ENCODE measurements around the gene ESAM. TPM values are rescaled to one million over a fixed set of nuclear protein-coding genes. Genes with fewer than 3 reads are reported as not detected.

ESAM gene
- polyA plus RNA-seq (2013, experiment 1 of 2), result 0.10 TPM
- polyA plus RNA-seq (2013, experiment 2 of 2), result 0.05 TPM

GRCh38 chr11:124762105-124762623 lies at the start of gene ESAM:
Gene ESAM (minus strand): TSS chr11:124762290. CDS start chr11:124762154, 136 bp downstream.
- no peak within 1 kb of the TSS for H2BK15ac ChIP-seq (ENCODE audit: low read depth, poor library complexity, severe bottlenecking)
- H4K91ac ChIP-seq (ENCODE audit: low read length), result no peak within 1 kb of the TSS
- WGBS, result 2% methylated on average over 53 of the region's 55 CpGs
- no peak within 1 kb of the TSS for H2AK5ac ChIP-seq (ENCODE audit: low read length, severe bottlenecking)
- H3K9me3 ChIP-seq (ENCODE audit: control insufficient read depth, low read length), result no peaks in the 10 kb centered on the region
- no peak within 1 kb of the TSS for H2BK12ac ChIP-seq (ENCODE audit: low read length in 2 of 2)
- peak within 1 kb of the TSS in 1 of 2 experiments; percentile 84 for H3K14ac ChIP-seq (ENCODE audit: low read length in 2 of 2)
- H3K4me1 ChIP-seq (ENCODE audit: control insufficient read depth, insufficient read depth, low read depth, low read length), result peaks cover 42% of the 10 kb centered on the region
- no peak within 1 kb of the TSS for H3K27ac ChIP-seq (ENCODE audit: low read length, poor library complexity, severe bottlenecking)
- H3K36me3 ChIP-seq (ENCODE audit: control insufficient read depth in 1 of 2, insufficient read depth in 2 of 2, low read depth in 1 of 2, low read length in 2 of 2), result peaks cover 0 to 20% of the 10 kb centered on the region in 2 experiments
- H3K18ac ChIP-seq (ENCODE audit: low read depth in 1 of 2, low read length in 2 of 2), result no peak within 1 kb of the TSS
- H3K4me3 ChIP-seq (ENCODE audit: insufficient read depth in 1 of 2, low read depth in 1 of 2, low read length in 2 of 2), result peak within 1 kb of the TSS; percentile 32 to 71
- no peak within 1 kb of the TSS for H3K4ac ChIP-seq (ENCODE audit: low read depth in 1 of 2, low read length in 2 of 2)
- no peak within 1 kb of the TSS for H2BK120ac ChIP-seq (ENCODE audit: low read depth, low read length)
- H2AFZ ChIP-seq (ENCODE audit: low read depth, low read length), result no peak within 1 kb of the TSS
- no peak for DNase-seq
- peak within 1 kb of the TSS; percentile 38 for H3K9ac ChIP-seq (ENCODE audit: low read length)
- peak within 1 kb of the TSS; percentile 88 for H3K4me2 ChIP-seq (ENCODE audit: low read length, poor library complexity, severe bottlenecking)
- H4K8ac ChIP-seq (ENCODE audit: low read length), result no peak within 1 kb of the TSS
- peaks cover 7% of the 10 kb centered on the region for H3K79me1 ChIP-seq (replicated peaks; ENCODE audit: low read length, poor library complexity, severe bottlenecking)
- no peak within 1 kb of the TSS for H2BK5ac ChIP-seq (ENCODE audit: low read depth, low read length, poor library complexity, severe bottlenecking)
- H3K27me3 ChIP-seq (ENCODE audit: control insufficient read depth in 1 of 2, insufficient read depth in 1 of 2, low read length in 2 of 2), result peaks cover 47 to 58% of the 10 kb centered on the region in 2 experiments
- peak within 1 kb of the TSS in 1 of 2 experiments; percentile 43 for H3K23ac ChIP-seq (ENCODE audit: low read length in 2 of 2)

DNA sequence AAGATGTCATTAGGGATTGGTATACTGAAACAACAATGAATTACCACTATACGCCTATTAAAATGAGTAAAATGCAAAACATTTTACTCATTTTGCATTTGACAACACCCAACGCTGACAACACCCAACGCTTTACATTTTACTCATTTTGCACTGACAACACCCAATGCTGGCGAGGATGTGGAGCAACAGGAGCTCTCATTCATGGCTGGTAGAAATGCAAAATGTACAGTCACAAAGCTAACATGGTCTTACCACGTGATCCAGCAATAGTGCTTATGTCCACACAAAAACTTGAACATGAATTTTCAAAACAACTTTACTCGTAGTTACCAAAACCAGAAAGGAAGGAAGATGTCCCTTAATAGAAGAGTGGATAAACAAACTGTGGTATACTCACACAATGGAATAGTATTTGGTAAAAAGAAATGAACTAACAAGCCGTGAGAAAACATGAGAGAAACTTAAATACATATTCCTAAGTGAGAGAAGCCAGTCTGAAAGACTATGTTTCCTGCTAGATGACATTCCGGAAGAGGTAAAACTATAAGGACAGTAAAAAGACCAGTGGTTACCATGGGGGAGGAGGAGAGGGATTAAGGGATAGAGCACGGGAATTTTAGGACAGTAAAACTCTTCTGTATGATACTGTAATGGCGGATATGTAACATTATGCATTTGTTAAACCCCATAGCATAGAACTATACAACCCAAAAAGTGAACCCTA lies 49.5 kb upstream of the ESAM start:
- H4K91ac ChIP-seq (ENCODE audit: low read length), result no peak overlapping the region
- no peak overlapping the region for H2BK12ac ChIP-seq (ENCODE audit: low read length in 2 of 2)
- H2AK5ac ChIP-seq (ENCODE audit: low read length, severe bottlenecking), result no peak overlapping the region
- H3K27ac ChIP-seq (ENCODE audit: low read length, poor library complexity, severe bottlenecking), result no peak overlapping the region
- H3K4me1 ChIP-seq (ENCODE audit: control insufficient read depth, insufficient read depth, low read depth, low read length), result no peaks in the 10 kb centered on the region
- 90% methylated on average over 7 of the region's 10 CpGs for WGBS
- no peak overlapping the region for H3K23ac ChIP-seq (ENCODE audit: low read length in 2 of 2)
- H3K9me3 ChIP-seq (ENCODE audit: control insufficient read depth, low read length), result no peaks in the 10 kb centered on the region
- H3K4ac ChIP-seq (ENCODE audit: low read depth in 1 of 2, low read length in 2 of 2), result no peak overlapping the region
- H3K14ac ChIP-seq (ENCODE audit: low read length in 2 of 2), result no peak overlapping the region
- no peak overlapping the region for H3K9ac ChIP-seq (ENCODE audit: low read length)
- DNase-seq, result no peak
- H3K27me3 ChIP-seq (ENCODE audit: control insufficient read depth in 1 of 2, insufficient read depth in 1 of 2, low read length in 2 of 2), result peaks cover 23 to 30% of the 10 kb centered on the region in 2 experiments
- no peak overlapping the region for H4K8ac ChIP-seq (ENCODE audit: low read length)
- H2BK15ac ChIP-seq (ENCODE audit: low read depth, poor library complexity, severe bottlenecking), result no peak overlapping the region
- no peak overlapping the region for H2BK120ac ChIP-seq (ENCODE audit: low read depth, low read length)
- H3K79me1 ChIP-seq (replicated peaks; ENCODE audit: low read length, poor library complexity, severe bottlenecking), result no peaks in the 10 kb centered on the region
- no peak overlapping the region for H2BK5ac ChIP-seq (ENCODE audit: low read depth, low read length, poor library complexity, severe bottlenecking)
- H3K18ac ChIP-seq (ENCODE audit: low read depth in 1 of 2, low read length in 2 of 2), result no peak overlapping the region
- no peak overlapping the region for H2AFZ ChIP-seq (ENCODE audit: low read depth, low read length)
- no peak overlapping the region for H3K4me3 ChIP-seq (ENCODE audit: insufficient read depth in 1 of 2, low read depth in 1 of 2, low read length in 2 of 2)
- no peaks in the 10 kb centered on the region for H3K36me3 ChIP-seq (ENCODE audit: control insufficient read depth in 1 of 2, insufficient read depth in 2 of 2, low read depth in 1 of 2, low read length in 2 of 2)
- no peak overlapping the region for H3K4me2 ChIP-seq (ENCODE audit: low read length, poor library complexity, severe bottlenecking)

DNA sequence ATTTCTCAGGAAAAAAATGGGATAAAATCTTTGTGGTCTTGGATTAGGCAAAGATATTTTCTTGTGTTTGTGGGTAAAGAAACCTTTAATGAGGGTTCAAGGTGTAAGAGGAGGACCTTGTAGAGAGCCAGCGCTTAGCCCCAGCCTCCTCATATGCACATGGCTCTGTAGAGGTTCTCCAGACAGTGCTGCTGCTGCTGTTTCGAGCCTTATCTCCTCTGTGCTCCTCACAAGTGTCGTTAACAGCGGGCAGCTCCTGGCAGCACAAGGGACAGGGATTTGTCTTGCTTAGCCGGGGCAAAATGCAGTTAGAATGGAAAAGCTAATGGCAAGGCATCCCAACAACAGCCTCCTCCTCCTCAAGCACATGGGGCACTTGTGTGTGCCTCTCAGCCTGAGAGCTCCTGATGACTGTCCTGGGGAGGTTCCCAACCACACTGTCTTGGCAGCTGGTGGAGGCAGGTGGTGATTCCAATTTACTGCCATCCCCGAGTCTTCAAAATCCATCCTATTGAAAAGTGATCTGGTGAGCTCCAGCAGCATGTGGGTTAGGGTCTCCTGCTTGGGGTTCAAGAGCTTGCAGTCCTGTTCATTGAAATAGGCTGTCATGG lies 45.7 kb upstream of the ESAM start:
- no peak overlapping the region for H3K23ac ChIP-seq (ENCODE audit: low read length in 2 of 2)
- H3K4ac ChIP-seq (ENCODE audit: low read depth in 1 of 2, low read length in 2 of 2), result no peak overlapping the region
- H3K27me3 ChIP-seq (ENCODE audit: control insufficient read depth in 1 of 2, insufficient read depth in 1 of 2, low read length in 2 of 2), result peaks cover 18 to 28% of the 10 kb centered on the region in 2 experiments
- H2AK5ac ChIP-seq (ENCODE audit: low read length, severe bottlenecking), result no peak overlapping the region
- 82% methylated on average over 6 of the region's 6 CpGs for WGBS
- H3K4me2 ChIP-seq (ENCODE audit: low read length, poor library complexity, severe bottlenecking), result no peak overlapping the region
- H4K91ac ChIP-seq (ENCODE audit: low read length), result no peak overlapping the region
- peaks cover 0 to 2% of the 10 kb centered on the region in 2 experiments for H3K36me3 ChIP-seq (ENCODE audit: control insufficient read depth in 1 of 2, insufficient read depth in 2 of 2, low read depth in 1 of 2, low read length in 2 of 2)
- no peak overlapping the region for H3K27ac ChIP-seq (ENCODE audit: low read length, poor library complexity, severe bottlenecking)
- H3K4me3 ChIP-seq (ENCODE audit: insufficient read depth in 1 of 2, low read depth in 1 of 2, low read length in 2 of 2), result no peak overlapping the region
- DNase-seq, result no peak
- no peak overlapping the region for H2BK15ac ChIP-seq (ENCODE audit: low read depth, poor library complexity, severe bottlenecking)
- H3K14ac ChIP-seq (ENCODE audit: low read length in 2 of 2), result no peak overlapping the region
- no peak overlapping the region for H2BK120ac ChIP-seq (ENCODE audit: low read depth, low read length)
- H4K8ac ChIP-seq (ENCODE audit: low read length), result no peak overlapping the region
- no peak overlapping the region for H2BK5ac ChIP-seq (ENCODE audit: low read depth, low read length, poor library complexity, severe bottlenecking)
- H3K79me1 ChIP-seq (replicated peaks; ENCODE audit: low read length, poor library complexity, severe bottlenecking), result no peaks in the 10 kb centered on the region
- H3K9me3 ChIP-seq (ENCODE audit: control insufficient read depth, low read length), result no peaks in the 10 kb centered on the region
- H2AFZ ChIP-seq (ENCODE audit: low read depth, low read length), result no peak overlapping the region
- no peak overlapping the region for H3K9ac ChIP-seq (ENCODE audit: low read length)
- no peak overlapping the region for H3K18ac ChIP-seq (ENCODE audit: low read depth in 1 of 2, low read length in 2 of 2)
- no peak overlapping the region for H2BK12ac ChIP-seq (ENCODE audit: low read length in 2 of 2)
- peaks cover 2% of the 10 kb centered on the region for H3K4me1 ChIP-seq (ENCODE audit: control insufficient read depth, insufficient read depth, low read depth, low read length)

DNA sequence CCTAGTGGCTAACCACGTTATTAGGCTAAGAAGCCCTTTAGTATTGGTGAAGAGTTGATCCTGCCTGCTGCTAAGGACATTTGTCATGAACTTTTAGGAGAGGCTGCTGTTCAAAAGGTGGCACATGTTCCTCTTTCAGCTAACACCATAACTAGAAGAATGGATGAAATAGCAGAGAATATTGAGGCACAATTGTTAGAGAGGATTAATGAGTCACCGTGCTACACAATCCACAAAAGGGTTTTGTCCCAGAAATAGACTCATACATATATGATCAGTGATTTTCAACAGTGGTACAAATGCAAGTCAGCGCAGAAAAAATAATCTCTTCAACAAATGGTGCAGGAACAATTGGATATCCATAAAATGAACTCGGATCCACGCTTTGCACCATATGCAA lies 45.1 kb upstream of the ESAM start:
- no peaks in the 10 kb centered on the region for H3K9me3 ChIP-seq (ENCODE audit: control insufficient read depth, low read length)
- H3K14ac ChIP-seq (ENCODE audit: low read length in 2 of 2), result no peak overlapping the region
- no peak overlapping the region for H4K8ac ChIP-seq (ENCODE audit: low read length)
- H3K27ac ChIP-seq (ENCODE audit: low read length, poor library complexity, severe bottlenecking), result no peak overlapping the region
- H2BK5ac ChIP-seq (ENCODE audit: low read depth, low read length, poor library complexity, severe bottlenecking), result no peak overlapping the region
- no peak overlapping the region for H3K9ac ChIP-seq (ENCODE audit: low read length)
- no peak overlapping the region for H2BK120ac ChIP-seq (ENCODE audit: low read depth, low read length)
- H3K27me3 ChIP-seq (ENCODE audit: control insufficient read depth in 1 of 2, insufficient read depth in 1 of 2, low read length in 2 of 2), result peaks cover 12 to 25% of the 10 kb centered on the region in 2 experiments
- no peak overlapping the region for H3K18ac ChIP-seq (ENCODE audit: low read depth in 1 of 2, low read length in 2 of 2)
- no peak overlapping the region for H2BK15ac ChIP-seq (ENCODE audit: low read depth, poor library complexity, severe bottlenecking)
- H2BK12ac ChIP-seq (ENCODE audit: low read length in 2 of 2), result no peak overlapping the region
- H3K4me1 ChIP-seq (ENCODE audit: control insufficient read depth, insufficient read depth, low read depth, low read length), result peaks cover 2% of the 10 kb centered on the region
- no peaks in the 10 kb centered on the region for H3K79me1 ChIP-seq (replicated peaks; ENCODE audit: low read length, poor library complexity, severe bottlenecking)
- DNase-seq, result no peak
- H3K23ac ChIP-seq (ENCODE audit: low read length in 2 of 2), result no peak overlapping the region
- peaks cover 0 to 4% of the 10 kb centered on the region in 2 experiments for H3K36me3 ChIP-seq (ENCODE audit: control insufficient read depth in 1 of 2, insufficient read depth in 2 of 2, low read depth in 1 of 2, low read length in 2 of 2)
- no peak overlapping the region for H4K91ac ChIP-seq (ENCODE audit: low read length)
- H2AFZ ChIP-seq (ENCODE audit: low read depth, low read length), result no peak overlapping the region
- H3K4me2 ChIP-seq (ENCODE audit: low read length, poor library complexity, severe bottlenecking), result no peak overlapping the region
- H3K4me3 ChIP-seq (ENCODE audit: insufficient read depth in 1 of 2, low read depth in 1 of 2, low read length in 2 of 2), result no peak overlapping the region
- H3K4ac ChIP-seq (ENCODE audit: low read depth in 1 of 2, low read length in 2 of 2), result no peak overlapping the region
- H2AK5ac ChIP-seq (ENCODE audit: low read length, severe bottlenecking), result no peak overlapping the region
- 88% methylated on average over 5 of the region's 5 CpGs for WGBS

Data from mesenchymal stem cell (in vitro differentiated cells and primary cell).